ENCODE measurements around the gene DDX41. TPM values are rescaled to one million over a fixed set of nuclear protein-coding genes. Genes with fewer than 3 reads are reported as not detected.

DDX41 gene
- total and polyA plus RNA-seq, 2 donors (not counting 1 experiment from before 2014, with no cell fraction given), result 66.8 to 79.1 TPM

DNA sequence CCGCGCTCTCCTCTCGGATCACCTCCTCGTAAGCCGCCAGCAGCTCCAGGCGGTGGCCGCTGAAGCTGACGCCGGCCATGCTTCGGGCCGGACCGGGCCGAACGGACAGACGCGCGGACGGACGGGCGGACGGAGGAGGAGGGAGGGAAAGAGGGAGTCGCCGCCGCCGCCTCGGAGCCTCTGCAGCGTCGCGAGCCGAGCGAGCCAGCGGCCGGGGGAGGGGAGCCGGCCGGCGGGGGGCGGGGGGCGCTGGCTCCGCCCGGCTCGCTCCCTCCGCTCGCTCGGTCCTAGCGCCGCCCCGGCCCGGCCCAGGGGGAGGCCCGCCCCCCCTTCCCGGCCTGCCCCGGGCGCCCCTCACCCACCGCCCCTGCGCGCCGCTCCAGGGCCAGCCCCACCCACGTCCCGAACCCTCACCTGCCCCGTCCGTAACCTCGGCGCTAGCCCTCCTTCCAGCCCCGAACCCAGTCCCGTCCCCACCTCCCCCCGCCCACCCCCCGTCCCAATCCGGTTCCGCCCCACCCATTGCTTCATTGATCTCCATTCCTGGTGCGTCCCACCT is 43.2 kb downstream of the DDX41 start, which contains the start of gene DBN1:
Gene DBN1 (minus strand): TSS at position 192 of the 559 bp plus-strand sequence. CDS start 113 bp downstream, at position 79.
- H3K4me3 ChIP-seq (replicated peaks in 1 of 4; ENCODE audit: control extremely low read depth in 1 of 4, insufficient read depth in 1 of 4, low read depth in 3 of 4, low read length in 4 of 4), result peak within 1 kb of the TSS; percentile 75 to 84 (median 82)
- H4K20me1 ChIP-seq (ENCODE audit: control insufficient read depth, extremely low read depth, insufficient read depth, low read length), result no peaks in the 10 kb centered on the region
- H3K36me3 ChIP-seq (ENCODE audit: control insufficient read depth, insufficient read depth, low read length), result peaks cover 13% of the 10 kb centered on the region
- H2AFZ ChIP-seq (ENCODE audit: low read length), result no peak within 1 kb of the TSS
- peak within 1 kb of the TSS; percentile 82 for H3K27ac ChIP-seq (ENCODE audit: insufficient read depth, low read length)
- TF ChIP-seq, protein P1, sequence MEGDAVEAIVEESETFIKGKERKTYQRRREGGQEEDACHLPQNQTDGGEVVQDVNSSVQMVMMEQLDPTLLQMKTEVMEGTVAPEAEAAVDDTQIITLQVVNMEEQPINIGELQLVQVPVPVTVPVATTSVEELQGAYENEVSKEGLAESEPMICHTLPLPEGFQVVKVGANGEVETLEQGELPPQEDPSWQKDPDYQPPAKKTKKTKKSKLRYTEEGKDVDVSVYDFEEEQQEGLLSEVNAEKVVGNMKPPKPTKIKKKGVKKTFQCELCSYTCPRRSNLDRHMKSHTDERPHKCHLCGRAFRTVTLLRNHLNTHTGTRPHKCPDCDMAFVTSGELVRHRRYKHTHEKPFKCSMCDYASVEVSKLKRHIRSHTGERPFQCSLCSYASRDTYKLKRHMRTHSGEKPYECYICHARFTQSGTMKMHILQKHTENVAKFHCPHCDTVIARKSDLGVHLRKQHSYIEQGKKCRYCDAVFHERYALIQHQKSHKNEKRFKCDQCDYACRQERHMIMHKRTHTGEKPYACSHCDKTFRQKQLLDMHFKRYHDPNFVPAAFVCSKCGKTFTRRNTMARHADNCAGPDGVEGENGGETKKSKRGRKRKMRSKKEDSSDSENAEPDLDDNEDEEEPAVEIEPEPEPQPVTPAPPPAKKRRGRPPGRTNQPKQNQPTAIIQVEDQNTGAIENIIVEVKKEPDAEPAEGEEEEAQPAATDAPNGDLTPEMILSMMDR (conservative IDR thresholded peaks at IDR 0.05 in 1 of 2, IDR thresholded peaks at IDR 0.05 in 1 of 2; ENCODE audit: low read depth in 1 of 2, low read length in 2 of 2), result no peak
- TF ChIP-seq EZH2 (IDR thresholded peaks at IDR 0.05; ENCODE audit: low read length, missing control alignments), result no peak
- no peaks in the 10 kb centered on the region for H3K27me3 ChIP-seq (ENCODE audit: control insufficient read depth, insufficient read depth, low read length)
- peak within 1 kb of the TSS; percentile 80 for H3K9ac ChIP-seq (ENCODE audit: insufficient read depth, low read length)
- peak within 1 kb of the TSS; percentile 97 for H3K4me2 ChIP-seq (ENCODE audit: extremely low read depth, insufficient read depth, low read length)
- H3K9me3 ChIP-seq (ENCODE audit: control insufficient read depth, insufficient read depth, low read depth, low read length), result no peaks in the 10 kb centered on the region
- peaks cover 44% of the 10 kb centered on the region for H3K4me1 ChIP-seq (ENCODE audit: control insufficient read depth, extremely low read depth, insufficient read depth, low read length)
- peak in 1 of 2 donors; percentile 61 for DNase-seq (ENCODE audit: low read depth in 2 of 2)
- H3K79me2 ChIP-seq (ENCODE audit: control insufficient read depth, insufficient read depth, low read length), result peaks cover 40% of the 10 kb centered on the region

DNA sequence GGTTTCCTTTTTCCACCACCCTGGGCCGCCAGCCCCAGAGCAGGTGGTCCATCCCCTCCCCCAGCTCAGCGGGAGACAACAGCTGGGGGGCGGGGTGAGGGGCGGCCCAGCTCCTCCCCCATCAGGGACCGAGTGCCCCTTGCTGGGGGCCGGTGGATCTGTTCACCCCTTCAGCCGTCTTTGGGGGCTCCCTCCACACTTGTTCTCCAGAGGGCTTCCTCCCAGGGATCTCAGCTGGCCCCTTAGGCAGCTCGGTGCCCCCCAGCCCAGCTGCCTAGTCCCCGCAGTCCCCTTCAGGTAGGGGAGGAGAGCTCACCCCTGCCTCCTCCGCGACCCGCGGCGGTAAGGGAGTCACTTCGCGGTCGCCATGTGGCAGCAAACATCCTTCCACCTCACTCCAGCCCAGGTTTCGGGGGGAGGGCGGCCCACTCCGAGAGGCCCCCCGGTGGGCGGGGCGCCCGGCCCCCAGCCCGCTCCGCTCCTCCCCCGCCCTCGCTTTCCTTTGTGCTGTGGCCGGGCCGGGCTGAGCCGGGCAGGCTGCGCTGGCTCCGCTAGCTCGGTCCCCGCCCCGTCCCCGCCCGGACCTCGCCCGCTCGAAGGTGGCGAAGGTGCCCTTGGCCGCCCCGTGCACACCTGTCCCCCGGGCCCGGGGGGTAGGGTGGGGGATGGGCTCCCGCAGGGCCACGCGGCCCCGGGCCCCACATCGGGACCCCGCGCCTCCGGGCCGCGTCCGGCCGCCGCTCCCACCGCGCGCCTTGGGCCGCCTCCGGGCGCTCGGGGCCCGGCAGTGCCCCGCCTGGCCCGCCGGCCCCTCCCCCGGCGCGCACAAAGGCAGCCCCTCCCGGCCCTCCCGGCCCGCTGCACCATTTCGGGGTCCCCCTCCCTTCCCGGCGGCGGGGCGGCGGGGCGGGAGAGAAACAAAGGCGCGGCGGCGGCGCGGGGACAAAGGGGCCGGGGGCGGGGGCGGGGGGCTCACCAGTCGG is 44.0 kb downstream of the DDX41 start:
- H3K4me3 ChIP-seq (replicated peaks in 1 of 4; ENCODE audit: control extremely low read depth in 1 of 4, insufficient read depth in 1 of 4, low read depth in 3 of 4, low read length in 4 of 4), result peak overlapping the region; percentile 75 to 84 (median 82)
- peak overlapping the region; percentile 80 for H3K9ac ChIP-seq (ENCODE audit: insufficient read depth, low read length)
- no peaks in the 10 kb centered on the region for H3K27me3 ChIP-seq (ENCODE audit: control insufficient read depth, insufficient read depth, low read length)
- peaks cover 16% of the 10 kb centered on the region for H3K36me3 ChIP-seq (ENCODE audit: control insufficient read depth, insufficient read depth, low read length)
- H3K4me1 ChIP-seq (ENCODE audit: control insufficient read depth, extremely low read depth, insufficient read depth, low read length), result peaks cover 44% of the 10 kb centered on the region
- peak in 1 of 2 donors; percentile 53 for DNase-seq (ENCODE audit: low read depth in 2 of 2)
- H4K20me1 ChIP-seq (ENCODE audit: control insufficient read depth, extremely low read depth, insufficient read depth, low read length), result no peaks in the 10 kb centered on the region
- peak overlapping the region; percentile 82 for H3K27ac ChIP-seq (ENCODE audit: insufficient read depth, low read length)
- H2AFZ ChIP-seq (ENCODE audit: low read length), result no peak overlapping the region
- peak overlapping the region; percentile 97 for H3K4me2 ChIP-seq (ENCODE audit: extremely low read depth, insufficient read depth, low read length)
- no peaks in the 10 kb centered on the region for H3K9me3 ChIP-seq (ENCODE audit: control insufficient read depth, insufficient read depth, low read depth, low read length)
- peaks cover 42% of the 10 kb centered on the region for H3K79me2 ChIP-seq (ENCODE audit: control insufficient read depth, insufficient read depth, low read length)
- TF ChIP-seq, protein P1 (conservative IDR thresholded peaks at IDR 0.05 in 1 of 2, IDR thresholded peaks at IDR 0.05 in 1 of 2; ENCODE audit: low read depth in 1 of 2, low read length in 2 of 2), result no peak
- no peak for TF ChIP-seq EZH2 (IDR thresholded peaks at IDR 0.05; ENCODE audit: low read length, missing control alignments)

All from fibroblast of lung (primary cell).